HL-60 (cell line): ENCODE results near the gene PDCD6IP.

ENCODE experiments used
- GABPA ChIP-seq: IDR thresholded peaks from 2 replicates; pipeline ENCODE4 v1.6.1; 2012; ENCODE audit warnings: low read depth
- TF ChIP-seq, protein P1 (sequence below): IDR thresholded peaks from one replicate; pipeline ENCODE4 v1.5.1; 2011; ENCODE audit warnings: low read length, control low read depth, inconsistent platforms; ENCODE audit not compliant: insufficient read depth
- TF ChIP-seq, protein P2 (sequence below): IDR thresholded peaks from 2 replicates; pipeline ENCODE4 v1.6.1; 2012; ENCODE audit warnings: low read depth; ENCODE audit not compliant: insufficient replicate concordance

DNA sequence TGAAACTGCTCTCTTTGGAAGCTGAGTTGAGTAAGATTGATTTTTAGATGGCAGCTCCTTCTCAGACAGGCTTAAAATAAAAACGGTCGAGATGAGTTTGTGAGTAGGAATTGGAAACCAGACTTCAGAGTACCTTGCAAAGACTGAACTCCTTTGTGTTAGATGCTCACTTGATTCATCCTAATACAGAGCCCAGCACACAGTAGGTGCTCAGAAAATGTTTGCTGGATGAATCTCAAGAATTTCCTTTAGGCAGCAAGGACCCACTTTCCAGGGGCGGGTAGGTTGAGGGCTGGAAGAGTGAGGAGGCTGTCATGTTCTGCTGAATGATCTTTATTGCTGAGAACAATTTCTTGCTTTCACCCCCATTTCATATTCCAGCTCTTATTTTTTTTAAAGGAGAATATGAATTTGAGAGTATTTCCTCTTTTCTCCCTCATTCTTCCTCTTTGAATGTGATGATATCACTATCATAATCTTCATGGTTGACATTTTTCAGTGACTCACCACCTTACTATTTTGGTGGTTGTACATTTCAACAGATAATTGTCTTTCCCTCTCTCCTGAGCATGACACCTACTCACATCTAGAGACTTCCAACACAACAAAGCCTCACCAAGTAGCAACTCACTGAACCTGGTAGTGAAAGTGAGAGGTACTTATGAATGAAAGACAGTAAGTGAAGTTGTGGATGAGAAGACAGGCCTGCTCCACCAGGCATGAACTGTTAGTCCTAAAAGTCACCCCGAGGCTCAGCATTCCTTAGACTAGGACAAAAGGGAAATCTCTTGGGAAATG lies 113.3 kb downstream of the PDCD6IP start:
- TF ChIP-seq, protein P1, sequence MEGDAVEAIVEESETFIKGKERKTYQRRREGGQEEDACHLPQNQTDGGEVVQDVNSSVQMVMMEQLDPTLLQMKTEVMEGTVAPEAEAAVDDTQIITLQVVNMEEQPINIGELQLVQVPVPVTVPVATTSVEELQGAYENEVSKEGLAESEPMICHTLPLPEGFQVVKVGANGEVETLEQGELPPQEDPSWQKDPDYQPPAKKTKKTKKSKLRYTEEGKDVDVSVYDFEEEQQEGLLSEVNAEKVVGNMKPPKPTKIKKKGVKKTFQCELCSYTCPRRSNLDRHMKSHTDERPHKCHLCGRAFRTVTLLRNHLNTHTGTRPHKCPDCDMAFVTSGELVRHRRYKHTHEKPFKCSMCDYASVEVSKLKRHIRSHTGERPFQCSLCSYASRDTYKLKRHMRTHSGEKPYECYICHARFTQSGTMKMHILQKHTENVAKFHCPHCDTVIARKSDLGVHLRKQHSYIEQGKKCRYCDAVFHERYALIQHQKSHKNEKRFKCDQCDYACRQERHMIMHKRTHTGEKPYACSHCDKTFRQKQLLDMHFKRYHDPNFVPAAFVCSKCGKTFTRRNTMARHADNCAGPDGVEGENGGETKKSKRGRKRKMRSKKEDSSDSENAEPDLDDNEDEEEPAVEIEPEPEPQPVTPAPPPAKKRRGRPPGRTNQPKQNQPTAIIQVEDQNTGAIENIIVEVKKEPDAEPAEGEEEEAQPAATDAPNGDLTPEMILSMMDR = no peak
- no peak for TF ChIP-seq GABPA
- TF ChIP-seq, protein P2, sequence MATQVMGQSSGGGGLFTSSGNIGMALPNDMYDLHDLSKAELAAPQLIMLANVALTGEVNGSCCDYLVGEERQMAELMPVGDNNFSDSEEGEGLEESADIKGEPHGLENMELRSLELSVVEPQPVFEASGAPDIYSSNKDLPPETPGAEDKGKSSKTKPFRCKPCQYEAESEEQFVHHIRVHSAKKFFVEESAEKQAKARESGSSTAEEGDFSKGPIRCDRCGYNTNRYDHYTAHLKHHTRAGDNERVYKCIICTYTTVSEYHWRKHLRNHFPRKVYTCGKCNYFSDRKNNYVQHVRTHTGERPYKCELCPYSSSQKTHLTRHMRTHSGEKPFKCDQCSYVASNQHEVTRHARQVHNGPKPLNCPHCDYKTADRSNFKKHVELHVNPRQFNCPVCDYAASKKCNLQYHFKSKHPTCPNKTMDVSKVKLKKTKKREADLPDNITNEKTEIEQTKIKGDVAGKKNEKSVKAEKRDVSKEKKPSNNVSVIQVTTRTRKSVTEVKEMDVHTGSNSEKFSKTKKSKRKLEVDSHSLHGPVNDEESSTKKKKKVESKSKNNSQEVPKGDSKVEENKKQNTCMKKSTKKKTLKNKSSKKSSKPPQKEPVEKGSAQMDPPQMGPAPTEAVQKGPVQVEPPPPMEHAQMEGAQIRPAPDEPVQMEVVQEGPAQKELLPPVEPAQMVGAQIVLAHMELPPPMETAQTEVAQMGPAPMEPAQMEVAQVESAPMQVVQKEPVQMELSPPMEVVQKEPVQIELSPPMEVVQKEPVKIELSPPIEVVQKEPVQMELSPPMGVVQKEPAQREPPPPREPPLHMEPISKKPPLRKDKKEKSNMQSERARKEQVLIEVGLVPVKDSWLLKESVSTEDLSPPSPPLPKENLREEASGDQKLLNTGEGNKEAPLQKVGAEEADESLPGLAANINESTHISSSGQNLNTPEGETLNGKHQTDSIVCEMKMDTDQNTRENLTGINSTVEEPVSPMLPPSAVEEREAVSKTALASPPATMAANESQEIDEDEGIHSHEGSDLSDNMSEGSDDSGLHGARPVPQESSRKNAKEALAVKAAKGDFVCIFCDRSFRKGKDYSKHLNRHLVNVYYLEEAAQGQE = no peak
